ENCODE results near the gene C1QTNF12.

GRCh38 chr1:1253972-1254666 lies 7.6 kb upstream of the C1QTNF12 start:
- no peak for TF ChIP-seq STAT1 (IDR thresholded peaks at IDR 0.05; ENCODE audit: unreplicated experiment)
- TF ChIP-seq CTCF (conservative IDR thresholded peaks at IDR 0.05; ENCODE audit: low read depth in 2 of 2), result no peak
- no peak for TF ChIP-seq POLR2AphosphoS5 (IDR thresholded peaks at IDR 0.05; ENCODE audit: low read depth)
- no peak for TF ChIP-seq ZNF331 (CRISPR knock-in tag; IDR thresholded peaks at IDR 0.05; ENCODE audit: low read depth)
- no peak for TF ChIP-seq EZH2phosphoT487 (IDR thresholded peaks at IDR 0.05; ENCODE audit: unreplicated experiment)
- TF ChIP-seq, protein P1, sequence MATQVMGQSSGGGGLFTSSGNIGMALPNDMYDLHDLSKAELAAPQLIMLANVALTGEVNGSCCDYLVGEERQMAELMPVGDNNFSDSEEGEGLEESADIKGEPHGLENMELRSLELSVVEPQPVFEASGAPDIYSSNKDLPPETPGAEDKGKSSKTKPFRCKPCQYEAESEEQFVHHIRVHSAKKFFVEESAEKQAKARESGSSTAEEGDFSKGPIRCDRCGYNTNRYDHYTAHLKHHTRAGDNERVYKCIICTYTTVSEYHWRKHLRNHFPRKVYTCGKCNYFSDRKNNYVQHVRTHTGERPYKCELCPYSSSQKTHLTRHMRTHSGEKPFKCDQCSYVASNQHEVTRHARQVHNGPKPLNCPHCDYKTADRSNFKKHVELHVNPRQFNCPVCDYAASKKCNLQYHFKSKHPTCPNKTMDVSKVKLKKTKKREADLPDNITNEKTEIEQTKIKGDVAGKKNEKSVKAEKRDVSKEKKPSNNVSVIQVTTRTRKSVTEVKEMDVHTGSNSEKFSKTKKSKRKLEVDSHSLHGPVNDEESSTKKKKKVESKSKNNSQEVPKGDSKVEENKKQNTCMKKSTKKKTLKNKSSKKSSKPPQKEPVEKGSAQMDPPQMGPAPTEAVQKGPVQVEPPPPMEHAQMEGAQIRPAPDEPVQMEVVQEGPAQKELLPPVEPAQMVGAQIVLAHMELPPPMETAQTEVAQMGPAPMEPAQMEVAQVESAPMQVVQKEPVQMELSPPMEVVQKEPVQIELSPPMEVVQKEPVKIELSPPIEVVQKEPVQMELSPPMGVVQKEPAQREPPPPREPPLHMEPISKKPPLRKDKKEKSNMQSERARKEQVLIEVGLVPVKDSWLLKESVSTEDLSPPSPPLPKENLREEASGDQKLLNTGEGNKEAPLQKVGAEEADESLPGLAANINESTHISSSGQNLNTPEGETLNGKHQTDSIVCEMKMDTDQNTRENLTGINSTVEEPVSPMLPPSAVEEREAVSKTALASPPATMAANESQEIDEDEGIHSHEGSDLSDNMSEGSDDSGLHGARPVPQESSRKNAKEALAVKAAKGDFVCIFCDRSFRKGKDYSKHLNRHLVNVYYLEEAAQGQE (IDR thresholded peaks at IDR 0.05; ENCODE audit: unreplicated experiment), result no peak
- no peak for TF ChIP-seq EZH2 (IDR thresholded peaks at IDR 0.05; ENCODE audit: low read depth, unreplicated experiment)
